ENCODE data around the gene FRMD1.
"Not testable (repeated sequence)": the region's sequence is repeated elsewhere in the genome, so short reads cannot be mapped to it uniquely, and the experiment has no call there.

The FRMD1 gene

DNA sequence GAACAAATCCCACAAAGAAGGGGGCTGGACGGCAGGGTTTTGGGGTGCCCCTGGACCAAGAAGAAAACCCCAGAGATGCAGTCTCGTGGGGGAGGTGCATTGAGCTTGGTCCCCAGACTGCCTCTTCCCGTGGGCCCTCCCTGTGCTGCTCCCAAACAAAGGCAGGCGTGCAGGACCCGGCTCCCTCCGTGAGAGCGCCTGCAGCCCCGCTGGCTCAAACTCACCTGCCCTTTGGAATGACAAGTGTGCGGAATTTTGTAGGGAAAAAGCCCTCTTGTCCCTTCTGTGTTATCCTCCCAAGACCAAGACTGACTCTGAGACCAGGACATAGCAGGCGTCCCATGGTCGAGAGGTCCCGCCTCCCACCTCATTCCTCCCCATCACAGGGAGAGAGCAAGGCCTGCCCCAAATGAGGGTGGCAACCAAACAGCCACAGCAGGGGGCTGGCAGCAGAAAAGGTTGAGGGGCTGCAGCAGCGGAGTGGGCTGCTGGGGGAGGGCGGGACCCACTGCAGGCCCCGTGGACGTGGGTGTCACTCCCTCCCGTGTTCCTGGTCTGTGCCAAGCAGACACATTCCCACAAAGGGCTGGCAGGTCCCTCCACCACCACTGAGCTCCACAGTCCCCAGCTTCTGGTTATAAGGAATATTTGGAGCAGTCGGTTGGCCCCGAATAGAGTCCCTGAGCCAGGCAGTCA is 5.6 kb upstream of the FRMD1 start:
- Mint-ChIP-seq H3K27me3 (peaks cover 2% of the 10 kb centered on the region), H3K9me3 (no peaks in the 10 kb centered on the region), H3K36me3 (no peaks in the 10 kb centered on the region), H3K4me3 (no peak overlapping the region), H3K27ac (no peak overlapping the region), H3K4me1 (no peaks in the 10 kb centered on the region)
- no peak for DNase-seq (ENCODE audit: low spot score in 2 of 2)
- ATAC-seq (ENCODE audit: low read depth): no peak

DNA sequence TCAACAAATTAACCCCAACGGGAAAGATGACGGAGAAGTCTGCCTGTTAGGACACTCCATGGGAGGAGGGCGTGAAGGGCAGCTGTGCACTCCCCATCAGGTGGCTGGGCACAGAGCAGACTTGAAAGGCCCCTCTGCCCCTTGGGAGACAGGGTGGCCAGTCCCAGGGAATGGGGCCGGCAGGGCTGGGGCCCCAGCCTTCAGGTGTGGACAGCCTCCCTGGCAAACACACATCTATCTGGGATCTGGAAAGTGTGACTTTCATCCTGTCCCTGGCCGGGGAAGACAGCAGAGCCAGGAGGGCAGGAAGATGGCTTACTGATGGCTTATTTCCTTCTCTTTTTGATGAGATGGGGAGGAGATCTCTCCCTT is 4.5 kb upstream of the FRMD1 start:
- DNase-seq (ENCODE audit: low spot score in 2 of 2) (no peak), ATAC-seq (ENCODE audit: low read depth) (no peak)
- H3K4me3 Mint-ChIP-seq: no peak overlapping the region
- H3K9me3 Mint-ChIP-seq: no peaks in the 10 kb centered on the region
- no peaks in the 10 kb centered on the region for H3K4me1 Mint-ChIP-seq
- H3K36me3 Mint-ChIP-seq: no peaks in the 10 kb centered on the region
- no peaks in the 10 kb centered on the region for H3K27me3 Mint-ChIP-seq
- H3K27ac Mint-ChIP-seq: no peak overlapping the region

DNA sequence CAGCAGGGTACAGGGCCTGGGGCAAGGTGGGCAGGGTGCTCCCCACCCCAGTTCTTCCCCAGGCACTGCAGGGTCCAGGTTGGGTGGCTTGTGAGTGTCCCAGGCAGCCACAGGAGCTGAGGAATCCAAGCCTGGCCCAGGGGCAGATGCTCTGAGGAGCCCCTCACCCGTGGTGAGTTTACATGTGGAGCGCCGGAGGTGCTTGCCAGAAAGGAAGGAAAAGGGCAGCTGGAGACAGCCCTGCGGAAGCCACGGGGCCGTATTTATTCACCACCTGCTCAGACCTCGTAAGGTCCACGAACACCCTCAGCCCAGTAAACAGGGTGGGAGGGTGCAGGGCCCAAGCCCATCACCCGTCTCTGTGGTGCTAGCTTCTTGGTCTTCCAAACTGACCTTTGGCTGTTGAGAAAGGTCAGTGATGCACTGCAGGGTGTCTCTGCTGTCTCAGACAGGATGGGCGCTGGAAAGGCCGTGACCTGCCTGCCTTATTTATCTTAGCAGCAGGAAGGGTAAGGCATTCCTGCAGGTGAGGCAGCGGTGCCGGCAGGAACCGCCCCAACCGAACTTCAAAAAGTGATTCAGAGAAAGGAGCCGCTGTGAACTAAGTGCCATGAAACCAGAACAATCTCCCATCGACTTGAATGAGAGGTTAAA is 4.0 kb upstream of the FRMD1 start:
- Mint-ChIP-seq H3K27me3 (no peaks in the 10 kb centered on the region), H3K27ac (no peak overlapping the region), H3K9me3 (no peaks in the 10 kb centered on the region), H3K4me3 (no peak overlapping the region), H3K4me1 (no peaks in the 10 kb centered on the region), H3K36me3 (no peaks in the 10 kb centered on the region)
- DNase-seq (ENCODE audit: low spot score in 2 of 2) (no peak), ATAC-seq (ENCODE audit: low read depth) (no peak)

DNA sequence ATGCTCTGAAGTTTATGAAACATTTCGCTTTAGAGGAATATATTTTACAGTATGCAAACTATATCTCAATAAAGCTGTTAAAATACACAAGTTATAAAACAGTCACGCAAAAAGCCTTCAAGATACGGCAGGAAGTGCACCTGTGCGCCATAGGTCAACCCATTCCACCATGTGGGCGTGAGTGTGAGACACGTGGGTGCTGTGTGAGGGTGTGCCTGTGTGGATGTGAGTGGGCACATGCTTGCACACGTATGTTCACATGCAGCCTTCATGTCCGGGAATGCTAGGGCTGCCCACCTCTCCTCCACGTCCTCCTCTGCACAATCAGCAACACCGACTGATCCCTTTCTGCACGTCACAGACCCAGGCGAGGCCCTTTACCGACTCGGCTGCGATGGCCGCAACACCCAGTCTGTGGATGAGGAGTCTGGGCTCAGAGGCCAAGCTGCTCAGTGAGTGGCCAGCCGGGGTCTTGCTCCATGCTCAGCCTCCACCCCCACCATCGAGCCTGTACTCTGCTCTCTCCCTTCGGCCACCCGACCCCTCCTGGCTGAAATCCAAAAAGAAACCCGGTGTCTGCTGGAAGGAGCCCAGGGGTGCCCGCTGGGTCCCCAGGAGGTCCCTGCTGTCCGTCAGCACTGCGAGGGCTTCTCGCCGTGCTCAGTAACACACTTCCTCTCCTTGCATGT is 3.0 kb upstream of the FRMD1 start:
- Mint-ChIP-seq H3K36me3 (no peaks in the 10 kb centered on the region), H3K9me3 (no peaks in the 10 kb centered on the region), H3K4me1 (no peaks in the 10 kb centered on the region), H3K27me3 (no peaks in the 10 kb centered on the region), H3K27ac (no peak overlapping the region), H3K4me3 (no peak overlapping the region)
- ATAC-seq (ENCODE audit: low read depth): no peak
- DNase-seq (ENCODE audit: low spot score in 2 of 2): no peak

DNA sequence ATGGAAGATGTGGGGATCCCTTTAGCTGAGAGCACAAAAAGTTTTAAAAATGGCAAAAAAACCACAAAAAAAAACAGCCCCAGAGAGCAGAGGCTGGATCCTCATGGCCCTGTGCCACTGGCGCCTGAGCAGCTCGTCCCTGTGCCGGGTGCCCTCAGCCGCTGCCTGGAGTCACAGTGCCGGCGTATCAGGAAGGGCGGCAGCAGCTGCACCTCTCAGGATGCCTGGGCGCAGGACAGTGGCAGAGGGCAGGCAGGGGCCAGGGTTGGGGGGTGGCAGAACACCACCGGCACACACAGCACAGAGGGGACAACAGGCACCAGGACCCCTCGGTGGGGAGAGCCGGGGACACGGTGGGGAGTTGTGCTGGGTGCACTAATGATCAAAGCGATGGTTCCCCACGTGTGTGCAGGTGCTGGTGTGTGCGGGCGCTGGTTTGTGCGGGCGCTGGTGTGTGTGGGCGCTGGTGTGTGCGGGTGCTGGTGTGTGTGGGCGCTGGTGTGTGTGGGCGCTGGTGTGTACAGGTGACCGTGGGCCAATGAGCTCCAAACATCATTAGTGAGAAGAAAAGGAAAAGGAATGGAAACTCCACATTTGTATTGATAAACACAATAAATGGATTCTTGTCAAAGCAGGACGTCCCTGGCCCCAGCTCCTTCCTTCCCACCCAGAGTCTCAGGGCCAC is 1.5 kb upstream of the FRMD1 start:
- no peaks in the 10 kb centered on the region for H3K36me3 Mint-ChIP-seq
- H3K27me3 Mint-ChIP-seq: no peaks in the 10 kb centered on the region
- no peak overlapping the region for H3K4me3 Mint-ChIP-seq
- H3K4me1 Mint-ChIP-seq: no peaks in the 10 kb centered on the region
- H3K27ac Mint-ChIP-seq: no peak overlapping the region
- no peak for DNase-seq (ENCODE audit: low spot score in 2 of 2)
- ATAC-seq (ENCODE audit: low read depth): no peak
- H3K9me3 Mint-ChIP-seq: no peaks in the 10 kb centered on the region

DNA sequence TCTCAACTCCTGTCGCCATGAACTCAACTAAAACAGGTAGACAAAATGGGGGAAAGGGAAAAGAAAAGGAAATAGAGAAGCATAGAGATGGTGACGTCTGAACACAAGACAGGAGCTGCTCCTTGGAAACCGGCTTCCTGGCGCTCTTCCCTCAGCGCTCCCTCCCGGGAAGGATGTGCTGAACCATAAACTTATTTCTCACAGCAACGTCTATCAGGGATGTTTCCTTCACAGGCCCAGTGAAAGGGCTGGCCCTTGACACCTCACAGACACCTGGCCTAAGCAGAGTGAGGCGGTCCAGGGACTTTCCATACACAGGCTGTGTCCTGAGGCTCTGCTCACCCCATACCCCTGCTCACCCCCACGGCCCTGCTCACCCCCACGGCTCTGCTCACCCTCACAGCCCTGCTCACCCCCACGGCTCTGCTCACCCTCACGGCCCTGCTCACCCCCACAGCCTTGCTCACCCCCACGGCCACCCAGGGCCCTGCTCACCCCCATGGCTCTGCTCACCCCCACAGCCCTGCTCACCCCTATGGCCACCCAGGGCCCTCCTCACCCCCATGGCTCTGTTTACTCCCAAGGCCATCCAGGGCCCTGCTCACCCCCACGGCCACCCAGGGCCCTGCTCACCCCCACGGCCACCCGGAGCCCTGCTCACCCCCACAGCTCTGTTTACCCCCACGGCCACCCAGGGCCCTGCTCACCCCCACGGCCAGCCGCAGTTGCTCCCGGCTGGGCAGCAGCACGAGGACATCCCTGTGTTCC is 653 bp downstream of the FRMD1 start:
- Mint-ChIP-seq H3K27me3 (no peaks in the 10 kb centered on the region), H3K36me3 (no peaks in the 10 kb centered on the region), H3K4me3 (no peak overlapping the region), H3K27ac (no peak overlapping the region), H3K4me1 (no peaks in the 10 kb centered on the region), H3K9me3 (no peaks in the 10 kb centered on the region)
- no peak for ATAC-seq (ENCODE audit: low read depth)
- no peak for DNase-seq (ENCODE audit: low spot score in 2 of 2)

DNA sequence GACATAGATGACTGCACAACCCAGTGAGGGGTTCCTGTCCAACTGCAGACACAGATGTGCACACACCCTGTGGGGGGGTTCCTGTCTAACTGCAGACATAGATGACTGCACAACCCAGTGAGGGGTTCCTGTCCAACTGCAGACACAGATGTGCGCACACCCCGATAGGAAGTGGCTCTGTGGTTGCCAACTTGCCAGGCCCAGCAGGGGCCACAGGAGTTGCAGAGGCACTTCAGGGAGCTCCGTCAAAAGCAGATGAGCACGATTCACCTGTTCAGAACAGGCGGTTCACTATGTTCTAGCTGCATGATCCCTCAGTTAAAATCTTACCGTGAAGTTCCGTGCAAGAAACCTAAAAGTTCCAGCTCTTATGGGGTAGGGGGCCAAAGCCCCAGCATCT is 1.6 kb downstream of the FRMD1 start:
- not testable (repeated sequence) for H3K9me3 Mint-ChIP-seq; H3K36me3 Mint-ChIP-seq; DNase-seq (ENCODE audit: low spot score in 2 of 2); ATAC-seq (ENCODE audit: low read depth); H3K27me3 Mint-ChIP-seq; H3K4me1 Mint-ChIP-seq; H3K27ac Mint-ChIP-seq; H3K4me3 Mint-ChIP-seq

DNA sequence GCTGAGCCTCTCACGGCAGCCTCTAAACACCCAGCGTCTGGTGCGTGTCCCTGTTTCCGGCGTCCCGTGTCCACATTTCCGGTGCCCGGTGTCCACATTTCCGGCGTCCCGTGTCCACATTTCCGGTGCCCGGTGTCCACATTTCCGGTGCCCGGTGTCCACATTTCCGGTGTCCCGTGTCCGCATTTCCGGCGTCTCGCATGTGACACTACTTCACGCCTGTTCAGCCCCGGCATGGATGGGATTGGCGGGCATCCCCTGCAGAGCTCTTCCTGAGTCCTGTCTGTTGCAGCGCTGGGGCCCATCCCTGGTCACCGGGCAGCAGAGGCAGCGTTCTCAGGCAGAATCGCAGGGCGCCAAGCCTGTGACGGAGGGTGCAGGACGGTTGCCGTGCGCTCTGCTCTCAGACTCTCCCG is 3.2 kb downstream of the FRMD1 start:
- DNase-seq (ENCODE audit: low spot score in 2 of 2) (no peak), ATAC-seq (ENCODE audit: low read depth) (no peak)
- Mint-ChIP-seq H3K36me3 (no peaks in the 10 kb centered on the region), H3K4me1 (no peaks in the 10 kb centered on the region), H3K27me3 (no peaks in the 10 kb centered on the region), H3K9me3 (no peaks in the 10 kb centered on the region), H3K4me3 (no peak overlapping the region), H3K27ac (no peak overlapping the region)

DNA sequence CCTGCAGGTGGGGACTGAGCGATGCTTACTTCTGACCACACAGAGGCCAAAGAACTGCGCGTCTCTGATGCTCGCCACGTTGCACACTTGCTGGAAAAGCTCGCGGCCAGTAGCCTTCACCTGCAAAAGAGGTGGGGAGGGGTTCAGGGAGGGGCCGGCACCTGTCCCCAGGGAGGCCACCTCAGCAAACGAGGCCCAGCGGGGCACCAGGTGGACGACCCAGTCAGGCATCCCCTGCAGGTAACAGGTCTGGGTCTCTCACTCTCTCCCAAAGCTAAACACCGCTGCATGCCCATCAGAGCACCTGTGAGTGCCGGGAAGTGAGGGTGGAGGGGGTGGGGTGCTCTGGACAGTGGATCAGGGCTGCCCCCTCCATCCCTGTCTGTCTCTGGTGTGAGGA is 3.8 kb downstream of the FRMD1 start:
- H3K4me1 Mint-ChIP-seq: no peaks in the 10 kb centered on the region
- no peak overlapping the region for H3K4me3 Mint-ChIP-seq
- no peaks in the 10 kb centered on the region for H3K27me3 Mint-ChIP-seq
- DNase-seq (ENCODE audit: low spot score in 2 of 2) (no peak), ATAC-seq (ENCODE audit: low read depth) (no peak)
- no peaks in the 10 kb centered on the region for H3K9me3 Mint-ChIP-seq
- H3K27ac Mint-ChIP-seq: no peak overlapping the region
- H3K36me3 Mint-ChIP-seq: no peaks in the 10 kb centered on the region

DNA sequence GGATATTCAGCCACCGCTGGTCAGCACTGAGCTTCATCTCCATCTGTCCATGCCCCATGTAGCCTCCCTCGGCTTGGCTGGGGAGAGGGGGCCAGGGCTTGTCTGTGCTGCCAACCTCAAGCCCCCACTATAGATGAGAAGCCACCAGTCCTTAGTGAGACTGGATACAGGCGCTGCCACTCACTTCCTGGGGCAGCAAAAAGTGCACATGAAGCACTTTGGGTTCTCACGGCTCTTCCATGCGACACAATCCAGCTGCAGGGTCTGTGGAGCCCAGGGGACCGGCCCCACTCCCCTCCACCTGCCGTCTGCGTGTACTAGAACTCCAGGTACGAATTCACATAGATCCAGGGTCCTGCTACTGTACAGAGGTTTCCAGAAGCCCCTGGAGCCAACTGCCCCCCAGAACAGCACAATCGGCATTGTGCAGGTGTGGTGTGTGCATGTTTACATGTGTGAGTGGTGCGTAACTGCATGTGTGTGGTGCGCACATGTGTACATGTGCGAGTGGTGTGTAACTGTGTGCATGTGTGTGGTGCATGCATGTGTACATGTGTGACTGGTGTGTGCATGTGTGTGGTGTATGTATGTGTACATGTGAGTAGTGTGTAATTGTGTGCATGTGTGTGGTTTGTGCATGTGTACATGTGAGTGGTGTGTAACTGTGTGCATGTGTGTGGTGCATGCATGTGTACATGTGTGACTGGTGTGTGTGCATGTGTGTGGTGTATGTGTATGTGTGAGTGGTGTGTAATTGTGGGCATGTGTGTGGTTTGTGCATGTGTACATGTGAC is 4.9 kb downstream of the FRMD1 start:
- Mint-ChIP-seq H3K36me3 (no peaks in the 10 kb centered on the region), H3K4me3 (no peak overlapping the region), H3K27ac (no peak overlapping the region), H3K9me3 (no peaks in the 10 kb centered on the region), H3K4me1 (no peaks in the 10 kb centered on the region), H3K27me3 (peaks cover 2% of the 10 kb centered on the region)
- no peak for ATAC-seq (ENCODE audit: low read depth)
- no peak for DNase-seq (ENCODE audit: low spot score in 2 of 2)

DNA sequence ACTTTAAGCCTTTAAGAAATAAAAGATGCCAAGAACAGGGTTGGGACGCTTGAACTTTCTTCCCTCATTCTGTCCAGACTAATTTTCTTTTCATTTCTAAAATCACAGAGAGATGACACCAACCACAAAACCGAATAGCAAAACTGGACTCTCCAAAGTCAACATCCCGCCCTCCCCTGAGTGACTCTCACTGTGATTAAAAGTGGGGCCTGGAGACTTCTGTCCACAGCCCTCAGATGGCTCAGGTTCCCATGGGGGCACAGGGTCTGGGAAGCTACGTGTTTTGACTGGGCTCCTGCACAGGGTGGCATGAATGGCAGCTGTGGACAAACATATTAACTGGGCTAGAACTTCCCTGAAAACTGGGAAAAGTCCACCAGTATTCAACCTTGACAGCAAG is 6.3 kb downstream of the FRMD1 start:
- H3K4me3 Mint-ChIP-seq: no peak overlapping the region
- no peak overlapping the region for H3K27ac Mint-ChIP-seq
- H3K27me3 Mint-ChIP-seq: peaks cover 2% of the 10 kb centered on the region
- DNase-seq (ENCODE audit: low spot score in 2 of 2) (no peak), ATAC-seq (ENCODE audit: low read depth) (no peak)
- H3K4me1 Mint-ChIP-seq: no peaks in the 10 kb centered on the region
- no peaks in the 10 kb centered on the region for H3K36me3 Mint-ChIP-seq
- no peaks in the 10 kb centered on the region for H3K9me3 Mint-ChIP-seq

DNA sequence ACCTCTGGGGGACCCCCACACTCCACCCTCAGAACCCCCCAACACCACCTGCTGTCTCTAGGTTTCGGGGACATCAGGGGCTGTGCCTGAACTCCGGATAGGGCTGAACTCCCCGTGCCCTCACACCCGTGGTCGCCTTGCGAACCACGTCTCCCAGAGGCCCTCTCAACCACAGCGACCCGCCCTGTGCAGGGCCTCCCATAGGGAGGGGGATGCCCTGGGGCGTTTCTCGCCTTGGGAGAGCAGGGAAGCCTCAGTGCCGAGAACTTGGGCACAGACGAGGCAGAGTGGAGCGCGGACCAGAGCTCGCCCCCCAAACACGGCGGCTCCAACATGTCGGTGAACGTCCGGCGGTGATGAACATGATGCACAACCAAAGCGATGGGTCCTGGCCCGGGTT is 6.8 kb downstream of the FRMD1 start:
- H3K36me3 Mint-ChIP-seq: no peaks in the 10 kb centered on the region
- H3K27me3 Mint-ChIP-seq: peaks cover 2% of the 10 kb centered on the region
- ATAC-seq (ENCODE audit: low read depth) (no peak), DNase-seq (ENCODE audit: low spot score in 2 of 2) (no peak)
- H3K4me1 Mint-ChIP-seq: no peaks in the 10 kb centered on the region
- H3K27ac Mint-ChIP-seq: no peak overlapping the region
- H3K4me3 Mint-ChIP-seq: no peak overlapping the region
- H3K9me3 Mint-ChIP-seq: no peaks in the 10 kb centered on the region

DNA sequence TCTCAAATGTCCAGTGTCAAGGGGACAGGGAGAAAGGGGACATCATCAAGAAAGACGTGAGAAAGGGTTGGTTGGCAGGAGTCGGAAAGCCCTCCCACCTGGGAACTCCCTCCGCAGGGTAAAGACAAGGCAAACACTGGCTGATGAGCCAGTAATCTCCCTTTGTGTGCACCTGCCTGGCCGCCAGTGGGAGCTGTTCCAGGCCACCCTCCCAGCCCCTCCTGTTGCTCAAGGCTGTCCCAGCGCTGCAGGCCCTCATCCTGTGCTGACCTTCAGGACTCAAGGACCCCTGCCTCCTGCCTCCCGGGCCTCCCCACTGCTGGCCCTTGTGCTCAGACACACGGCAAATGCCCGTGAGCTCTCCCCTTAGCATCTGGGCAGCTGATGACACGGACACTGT is 7.4 kb downstream of the FRMD1 start:
- ATAC-seq (ENCODE audit: low read depth): no peak
- no peaks in the 10 kb centered on the region for H3K4me1 Mint-ChIP-seq
- no peaks in the 10 kb centered on the region for H3K36me3 Mint-ChIP-seq
- DNase-seq (ENCODE audit: low spot score in 2 of 2): no peak
- H3K9me3 Mint-ChIP-seq: no peaks in the 10 kb centered on the region
- H3K27me3 Mint-ChIP-seq: peaks cover 4% of the 10 kb centered on the region
- no peak overlapping the region for H3K27ac Mint-ChIP-seq
- no peak overlapping the region for H3K4me3 Mint-ChIP-seq

Data from memory B cell (primary cell).